IPS DF 6.9 (cell line): Measurements from ENCODE around the gene RBM17.
"Not testable (repeated sequence)": the region's sequence is repeated elsewhere in the genome, so short reads cannot be mapped to it uniquely, and the experiment has no call there.

Experiments
- DNase-seq: peaks from one replicate; pipeline ENCODE4 v3.0.0-alpha.2; 2013; ENCODE audit warnings: low read depth, low spot score
- H3K27ac ChIP-seq: one replicate; pipeline ENCODE4 v1.5.1; 2013; ENCODE audit warnings: low read length, control low read depth
- H3K27me3 ChIP-seq: 2 replicates; pipeline ENCODE4 v1.6.1; 2013; ENCODE audit warnings: mild to moderate bottlenecking, low read length; ENCODE audit not compliant: control insufficient read depth, insufficient read depth
- H3K36me3 ChIP-seq: 2 replicates; pipeline ENCODE4 v1.6.1; 2013; ENCODE audit warnings: low read length; ENCODE audit not compliant: control insufficient read depth, insufficient read depth
- H3K4me1 ChIP-seq: 2 replicates; pipeline ENCODE4 v1.6.1; 2013; ENCODE audit warnings: low read length; ENCODE audit not compliant: control insufficient read depth, insufficient read depth
- H3K4me3 ChIP-seq: 2 replicates; pipeline ENCODE4 v1.5.1; 2013; ENCODE audit warnings: mild to moderate bottlenecking, low read length
- H3K9me3 ChIP-seq: 2 replicates; pipeline ENCODE4 v1.6.1; 2013; ENCODE audit warnings: low read length, inconsistent platforms; ENCODE audit not compliant: control insufficient read depth, insufficient read depth
- WGBS: extraction: QIAGEN DNeasy Blood & Tissue Kit; methylation state at CpG from one replicate; pipeline ENCODE4 v1.1.7; 2013; ENCODE audit warnings: mixed read lengths, missing lambda C conversion rate; ENCODE audit not compliant: insufficient read length, insufficient coverage; 5-methylcytosine and 5-hydroxymethylcytosine counted together

Gene RBM17

DNA sequence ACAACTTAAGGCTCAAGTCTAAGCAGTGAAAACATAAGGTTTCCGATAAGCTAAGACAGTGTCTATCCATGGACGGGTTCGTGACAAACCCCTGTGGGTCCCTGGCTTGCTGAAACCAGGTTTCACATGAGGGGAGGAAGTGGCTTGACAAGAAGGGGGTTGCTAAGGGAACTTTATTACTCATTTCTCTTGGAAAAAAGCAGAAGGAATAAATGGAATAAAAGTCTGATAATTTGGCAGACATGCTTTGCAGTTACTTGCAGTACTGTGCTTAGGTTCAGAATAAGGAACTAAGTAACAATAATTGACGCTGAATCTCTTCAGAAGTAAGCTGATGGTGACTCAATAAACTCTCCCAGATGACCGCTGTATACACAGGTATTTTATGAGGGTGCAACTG lies 34.7 kb downstream of the RBM17 start:
- Histone ChIP-seq H3K4me3 (no peak overlapping the region), H3K36me3 (no peaks in the 10 kb centered on the region), H3K4me1 (peaks cover 2% of the 10 kb centered on the region; the same call in 1 of the 2 replicates), H3K27me3 (no peaks in the 10 kb centered on the region), H3K27ac (no peak overlapping the region), H3K9me3 (no peaks in the 10 kb centered on the region)
- no peak for DNase-seq
- no CpG with 5 or more reads among the region's 5 CpGs for WGBS

DNA sequence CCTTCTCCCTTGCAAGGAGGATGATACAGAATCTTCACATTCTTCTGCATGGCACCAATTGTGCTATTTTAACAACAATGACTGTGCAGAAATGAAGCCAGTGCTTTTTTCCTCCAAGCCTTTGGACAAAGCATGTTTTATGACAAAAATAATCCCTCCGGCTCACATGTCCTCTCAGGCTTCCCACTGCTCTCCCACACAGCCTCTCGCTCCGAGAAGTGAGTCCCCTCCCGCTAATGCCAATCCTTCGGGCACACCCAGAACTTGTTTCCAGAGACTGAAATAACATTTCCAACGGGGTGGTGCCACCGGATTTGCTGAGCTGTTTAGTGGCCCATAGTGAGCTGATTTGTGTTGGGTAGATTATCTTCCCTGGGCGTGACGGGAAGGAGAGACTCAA lies 35.8 kb downstream of the RBM17 start:
- no peak overlapping the region for H3K4me3 ChIP-seq
- no CpG with 5 or more reads among the region's 9 CpGs for WGBS
- no peak overlapping the region for H3K27ac ChIP-seq
- DNase-seq = no peak
- no peaks in the 10 kb centered on the region for H3K27me3 ChIP-seq
- H3K9me3 ChIP-seq = no peaks in the 10 kb centered on the region
- H3K4me1 ChIP-seq = peaks cover 2% of the 10 kb centered on the region; the same call in 1 of the 2 replicates
- no peaks in the 10 kb centered on the region for H3K36me3 ChIP-seq

DNA sequence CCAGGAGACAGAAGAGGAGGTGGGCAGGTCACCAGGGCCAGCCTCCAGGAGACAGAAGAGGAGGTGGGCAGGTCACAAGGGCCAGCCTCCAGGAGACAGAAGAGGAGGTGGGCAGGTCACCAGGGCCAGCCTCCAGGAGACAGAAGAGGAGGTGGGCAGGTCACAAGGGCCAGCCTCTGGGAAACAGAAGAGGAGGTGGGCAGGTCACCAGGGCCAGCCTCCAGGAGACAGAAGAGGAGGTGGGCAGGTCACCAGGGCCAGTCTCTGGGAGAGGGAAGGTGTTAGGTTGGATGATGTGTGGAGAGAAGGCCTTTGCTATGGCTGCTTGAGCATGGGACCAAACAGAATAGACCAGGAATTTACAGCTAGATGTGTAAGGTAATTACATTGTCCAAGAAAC lies 38.6 kb downstream of the RBM17 start:
- H3K27me3 ChIP-seq, H3K4me1 ChIP-seq, H3K27ac ChIP-seq, H3K36me3 ChIP-seq, H3K9me3 ChIP-seq, DNase-seq, H3K4me3 ChIP-seq: not testable (repeated sequence)

DNA sequence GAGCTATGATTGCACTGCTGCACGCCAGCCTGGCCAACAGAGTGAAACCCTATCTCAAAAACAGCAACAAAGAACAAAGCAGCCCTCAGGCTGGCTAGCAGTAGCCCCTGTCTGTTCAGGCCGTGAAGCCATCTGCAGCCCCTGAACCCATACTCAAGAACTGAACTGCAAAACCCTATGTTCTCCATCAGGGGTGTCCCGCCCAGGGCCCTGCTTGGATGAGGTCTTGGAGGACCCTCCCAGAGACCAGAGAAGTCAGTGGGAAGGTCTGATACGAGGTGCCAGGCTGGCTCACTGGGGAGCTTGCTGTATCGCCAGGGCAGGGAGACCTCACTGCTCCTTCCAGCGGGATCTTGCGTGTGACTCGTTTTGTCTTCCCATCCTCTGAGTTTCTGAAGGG lies 39.3 kb downstream of the RBM17 start:
- no peaks in the 10 kb centered on the region for H3K4me1 ChIP-seq
- no CpG with 5 or more reads among the region's 8 CpGs for WGBS
- no peaks in the 10 kb centered on the region for H3K27me3 ChIP-seq
- no peak overlapping the region for H3K27ac ChIP-seq
- no peak for DNase-seq
- no peaks in the 10 kb centered on the region for H3K9me3 ChIP-seq
- H3K36me3 ChIP-seq = no peaks in the 10 kb centered on the region
- no peak overlapping the region for H3K4me3 ChIP-seq

DNA sequence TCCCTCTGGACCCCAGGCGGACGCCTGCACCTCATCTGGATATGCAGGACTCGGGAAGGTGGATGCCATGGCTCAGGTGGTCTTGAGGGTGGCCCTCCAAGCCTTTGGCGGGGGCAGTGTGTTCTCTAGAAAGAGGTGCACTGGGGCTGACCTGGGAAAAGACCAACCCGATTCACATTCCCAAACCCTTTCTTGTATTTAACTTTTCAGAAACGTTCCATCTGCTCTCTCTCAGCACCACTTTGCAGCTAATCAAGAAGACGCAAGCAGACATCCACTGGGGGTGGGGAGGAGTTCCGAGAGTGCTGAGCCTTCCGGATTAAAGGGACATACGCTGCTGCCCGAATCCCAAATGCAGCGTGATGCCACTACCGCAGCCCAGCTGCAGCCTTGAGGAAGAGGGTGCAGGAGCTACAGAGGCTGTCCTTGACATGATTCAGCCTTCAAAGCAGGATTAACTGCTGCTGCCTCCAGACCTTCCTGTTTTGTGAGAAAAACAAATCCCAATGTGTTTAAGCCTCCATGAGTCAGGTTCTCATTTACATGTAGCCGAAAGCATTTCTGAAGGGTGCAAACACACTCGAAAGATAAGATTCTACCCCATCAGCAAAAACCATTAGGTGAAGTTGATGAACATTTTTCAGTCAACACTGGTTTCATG lies 39.9 kb downstream of the RBM17 start:
- DNase-seq = no peak
- Histone ChIP-seq H3K27me3 (no peaks in the 10 kb centered on the region), H3K27ac (no peak overlapping the region), H3K4me1 (peaks cover 2% of the 10 kb centered on the region; the same call in 1 of the 2 replicates), H3K36me3 (no peaks in the 10 kb centered on the region), H3K4me3 (no peak overlapping the region), H3K9me3 (no peaks in the 10 kb centered on the region)
- no CpG with 5 or more reads among the region's 15 CpGs for WGBS

DNA sequence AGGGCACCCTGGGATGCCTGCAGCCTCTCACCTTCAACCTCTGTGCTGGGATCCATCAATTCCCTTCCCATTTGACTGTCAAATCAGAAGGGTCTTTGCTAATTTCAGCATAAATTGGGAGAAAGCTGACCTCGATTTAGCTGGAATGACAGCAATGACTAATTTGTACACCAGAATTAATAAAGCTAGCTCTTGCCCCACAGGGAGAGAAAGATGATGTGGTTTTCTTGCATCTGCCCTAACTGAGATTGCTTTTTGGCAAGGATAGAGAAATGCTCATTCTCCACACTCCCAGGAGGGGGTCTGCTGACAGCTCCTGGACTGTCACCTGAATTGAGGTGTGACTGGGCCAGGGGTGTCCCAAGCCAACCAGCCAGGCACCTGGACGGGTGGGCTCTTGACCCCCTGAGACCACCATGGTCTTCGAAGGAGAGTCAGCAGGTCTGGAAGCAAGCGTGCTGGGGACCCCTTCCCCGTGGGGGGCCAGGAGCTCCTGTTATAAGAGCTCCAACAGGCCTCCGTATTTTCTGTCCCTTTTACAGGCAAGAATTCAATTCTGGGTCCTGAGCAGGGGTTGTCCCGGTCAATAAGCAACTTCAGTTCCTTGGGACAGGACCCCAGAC lies 42.1 kb downstream of the RBM17 start:
- WGBS = no CpG with 5 or more reads among the region's 7 CpGs
- H3K36me3 ChIP-seq = no peaks in the 10 kb centered on the region
- H3K27ac ChIP-seq = no peak overlapping the region
- H3K27me3 ChIP-seq = no peaks in the 10 kb centered on the region
- DNase-seq = no peak
- H3K4me1 ChIP-seq = peaks cover 3% of the 10 kb centered on the region; the same call in 1 of the 2 replicates
- H3K4me3 ChIP-seq = no peak overlapping the region
- H3K9me3 ChIP-seq = no peaks in the 10 kb centered on the region

DNA sequence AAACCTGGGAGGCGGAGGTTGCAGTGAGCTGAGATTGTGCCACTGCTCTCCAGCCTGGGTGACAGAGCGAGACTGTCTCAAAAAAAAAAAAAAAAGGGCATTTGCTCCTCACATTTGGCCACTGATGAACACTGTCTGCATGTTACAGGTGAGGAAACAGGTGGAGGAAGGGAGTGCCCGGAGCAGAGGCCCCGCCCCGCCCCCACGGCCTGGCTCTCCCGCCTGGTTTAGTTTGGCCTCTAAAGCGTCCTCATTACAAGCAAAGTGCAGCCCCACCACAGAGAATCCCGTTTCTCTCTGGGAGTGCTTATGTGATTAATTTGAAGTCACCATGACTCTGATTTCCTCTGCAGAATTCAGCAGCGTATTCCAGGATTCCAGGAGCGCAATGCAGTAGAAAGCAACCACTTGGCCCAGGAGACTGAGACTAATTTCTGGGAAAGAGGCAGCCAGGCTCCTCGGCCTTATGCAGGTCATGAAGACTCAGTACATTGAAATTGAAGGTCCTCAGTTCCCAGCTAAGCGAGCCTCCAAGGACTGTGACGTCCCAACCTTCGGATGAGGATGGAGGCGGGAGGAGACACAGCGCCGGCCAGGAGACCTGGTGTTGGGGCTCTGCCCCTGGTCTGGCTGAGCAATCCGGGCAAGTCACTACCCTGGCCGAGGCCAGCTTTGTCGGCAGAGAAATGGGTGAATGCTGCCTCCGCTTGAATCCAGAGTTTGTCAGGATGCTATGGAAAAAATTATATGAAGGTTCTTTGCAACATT lies 44.7 kb downstream of the RBM17 start:
- no peak overlapping the region for H3K27ac ChIP-seq
- H3K36me3 ChIP-seq = no peaks in the 10 kb centered on the region
- H3K4me1 ChIP-seq = peaks cover 3% of the 10 kb centered on the region; the same call in 1 of the 2 replicates
- no peaks in the 10 kb centered on the region for H3K27me3 ChIP-seq
- no peak for DNase-seq
- no peaks in the 10 kb centered on the region for H3K9me3 ChIP-seq
- no peak overlapping the region for H3K4me3 ChIP-seq
- no CpG with 5 or more reads among the region's 22 CpGs for WGBS

DNA sequence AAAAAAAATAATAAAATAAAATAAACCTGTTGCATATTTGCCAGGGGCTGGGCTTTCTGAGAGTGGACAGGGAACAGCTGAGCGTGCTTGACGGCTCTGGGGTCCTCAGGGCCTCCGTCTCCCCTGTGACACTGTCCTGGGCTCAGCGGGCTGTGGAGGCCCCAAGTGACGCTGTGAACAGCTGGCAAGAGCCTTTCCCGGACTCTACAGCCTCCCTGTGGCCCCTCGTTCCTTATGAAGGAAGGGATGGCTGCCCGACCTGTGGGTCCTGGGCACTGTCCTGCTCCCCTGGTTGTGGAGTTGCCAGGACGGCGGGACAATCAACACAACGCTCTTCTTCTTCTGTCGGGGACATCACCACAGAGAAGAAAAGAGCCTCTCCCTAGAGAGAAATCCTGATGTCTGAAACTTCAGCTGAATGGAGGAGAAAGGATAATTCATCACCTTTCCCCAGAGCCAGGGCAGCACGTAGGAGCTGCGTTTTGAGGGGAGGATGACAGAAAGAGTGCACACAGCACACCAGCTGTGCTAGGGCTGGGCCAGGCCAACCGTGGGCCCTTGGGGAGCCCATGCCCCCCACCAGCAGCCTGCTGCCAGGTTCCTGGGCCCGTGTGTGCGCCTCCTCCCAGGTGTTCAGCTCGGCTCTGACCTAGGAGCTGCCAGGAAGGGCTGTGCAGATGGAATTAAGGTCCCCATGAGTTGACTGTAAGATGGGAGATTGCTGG lies 45.4 kb downstream of the RBM17 start:
- H3K27me3 ChIP-seq = no peaks in the 10 kb centered on the region
- WGBS = no CpG with 5 or more reads among the region's 18 CpGs
- H3K4me1 ChIP-seq = peaks cover 3% of the 10 kb centered on the region; the same call in 1 of the 2 replicates
- H3K27ac ChIP-seq = no peak overlapping the region
- no peak overlapping the region for H3K4me3 ChIP-seq
- H3K36me3 ChIP-seq = no peaks in the 10 kb centered on the region
- DNase-seq = no peak
- H3K9me3 ChIP-seq = no peaks in the 10 kb centered on the region

DNA sequence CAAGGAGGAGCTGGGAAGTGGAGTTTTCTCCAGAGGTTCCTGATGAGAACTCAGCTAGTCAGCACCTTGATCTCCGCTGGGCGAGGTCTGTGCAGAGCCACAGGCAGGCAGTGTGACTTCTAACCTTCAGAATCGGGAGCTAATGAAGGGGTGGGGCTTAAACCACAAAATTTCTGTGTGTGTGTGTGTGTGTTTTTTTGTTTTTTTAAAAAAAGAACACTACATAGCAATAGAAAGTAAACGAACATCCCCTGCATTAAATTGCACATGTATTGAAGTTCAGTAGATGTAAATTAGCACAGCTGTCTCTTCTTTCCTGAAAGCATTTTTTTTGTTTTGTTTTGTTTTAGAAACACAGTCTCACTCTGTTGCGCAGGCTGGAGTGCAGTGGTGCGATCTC lies 46.2 kb downstream of the RBM17 start:
- no CpG with 5 or more reads among the region's 6 CpGs for WGBS
- DNase-seq = no peak
- no peaks in the 10 kb centered on the region for H3K27me3 ChIP-seq
- no peaks in the 10 kb centered on the region for H3K9me3 ChIP-seq
- no peak overlapping the region for H3K27ac ChIP-seq
- peaks cover 4% of the 10 kb centered on the region for H3K4me1 ChIP-seq
- H3K36me3 ChIP-seq = no peaks in the 10 kb centered on the region
- H3K4me3 ChIP-seq = no peak overlapping the region

DNA sequence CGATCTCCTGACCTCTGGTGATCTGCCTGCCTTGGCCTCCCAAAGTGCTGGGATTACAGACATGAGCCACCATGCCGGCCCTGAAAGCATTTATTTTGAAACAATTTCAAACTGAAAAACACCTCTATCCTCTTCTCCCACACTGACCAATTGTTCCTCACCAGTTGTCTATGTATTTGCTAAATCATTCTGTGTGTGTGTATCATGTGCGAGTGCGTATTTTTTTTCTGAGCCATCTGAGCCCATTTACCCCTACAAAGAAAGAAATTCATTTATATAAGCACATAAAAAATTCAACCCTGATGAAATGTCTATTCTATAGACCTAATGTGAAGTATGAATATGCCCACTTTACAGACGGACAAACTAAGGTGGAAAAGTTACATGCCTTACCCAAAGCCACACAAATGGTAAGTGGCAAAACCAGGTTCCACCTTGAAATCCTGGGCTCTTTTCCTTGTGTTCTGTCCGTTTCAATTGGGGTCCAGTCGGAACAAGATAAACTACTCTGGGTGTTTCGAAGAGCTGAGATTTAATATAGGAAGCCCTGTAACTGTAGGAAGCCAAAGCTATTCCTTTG lies 46.8 kb downstream of the RBM17 start:
- Histone ChIP-seq H3K4me3 (no peak overlapping the region), H3K27me3 (no peaks in the 10 kb centered on the region), H3K36me3 (no peaks in the 10 kb centered on the region), H3K9me3 (no peaks in the 10 kb centered on the region), H3K4me1 (peaks cover 8% of the 10 kb centered on the region), H3K27ac (no peak overlapping the region)
- no CpG with 5 or more reads among the region's 8 CpGs for WGBS
- DNase-seq = no peak
